ENCODE results near the gene IFT22. TPM values are rescaled to one million over a fixed set of nuclear protein-coding genes. Genes with fewer than 3 reads are reported as not detected.
"Not testable (repeated sequence)": the region's sequence is repeated elsewhere in the genome, so short reads cannot be mapped to it uniquely, and the experiment has no call there.

Gene IFT22
- total and polyA plus RNA-seq, 7 donors, result 7.6 to 38.5 (median 30.7) TPM

DNA sequence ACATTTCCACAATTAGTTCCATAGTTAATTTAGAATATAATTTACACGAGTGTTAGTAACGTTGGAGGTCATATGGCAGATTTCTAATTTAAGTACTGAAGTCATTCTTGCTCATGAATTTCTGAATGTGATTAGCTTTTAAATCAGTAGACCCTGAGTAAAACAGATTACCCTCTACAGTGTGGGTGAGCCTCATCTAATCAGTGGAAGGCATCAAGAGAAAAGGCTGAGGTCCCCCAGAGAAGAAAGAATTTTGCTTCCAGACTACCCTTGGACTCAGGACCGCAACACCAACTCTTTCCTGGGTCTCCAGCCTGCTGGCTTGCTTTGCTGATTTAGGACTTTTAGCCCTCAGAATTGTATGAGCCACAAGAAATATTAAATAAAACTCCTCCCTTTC is 33.2 kb downstream of the IFT22 start:
- H3K36me3 ChIP-seq, result no peaks in the 10 kb centered on the region

GRCh38 chr7:101287032-101287431 is 34.6 kb downstream of the IFT22 start:
- Histone ChIP-seq H3K4me1 (peaks cover 0 to 4% (median 4%) of the 10 kb centered on the region in 4 donors), H3K4me3 (no peak overlapping the region), H3K27ac (no peak overlapping the region), H3K27me3 (peaks cover 3 to 22% (median 9%) of the 10 kb centered on the region in 3 donors), H3K36me3 (no peaks in the 10 kb centered on the region), H3K9me3 (no peaks in the 10 kb centered on the region)
- WGBS, 2 donors, result 73 to 74% methylated on average over 6 of the region's 6 CpGs
- DNase-seq, result no peak
- intact Hi-C loops (cut with DNase I), result loop anchor here (10.0 kb wide), 1 partner anchor 72 kb away; the partner anchor contains the start of genes PLOD3 and ZNHIT1
- TF ChIP-seq EP300 (IDR thresholded peaks at IDR 0.05), result no peak
- no peak for TF ChIP-seq POLR2AphosphoS5 (IDR thresholded peaks at IDR 0.05)
- TF ChIP-seq POLR2A (IDR thresholded peaks at IDR 0.05), result no peak
- no peak for TF ChIP-seq CTCF (IDR thresholded peaks at IDR 0.05)

More for the DNA sequence above, 33.2 kb downstream of the IFT22 start:
- intact Hi-C loops (cut with DNase I), result loop anchor here (10.0 kb wide), 1 partner anchor 74 kb away; the partner anchor contains the start of genes PLOD3 and ZNHIT1
- TF ChIP-seq POLR2AphosphoS5 (IDR thresholded peaks at IDR 0.05), result no peak
- no peak for TF ChIP-seq CTCF (IDR thresholded peaks at IDR 0.05)
- TF ChIP-seq EP300 (IDR thresholded peaks at IDR 0.05), result no peak
- TF ChIP-seq POLR2A (IDR thresholded peaks at IDR 0.05), result no peak
- Histone ChIP-seq H3K9me3 (no peaks in the 10 kb centered on the region), H3K27ac (no peak overlapping the region), H3K27me3 (peaks cover 3 to 35% (median 14%) of the 10 kb centered on the region in 3 donors), H3K4me1 (no peaks in the 10 kb centered on the region), H3K4me3 (no peak overlapping the region)
- 92 to 95% methylated on average over 3 of the region's 3 CpGs for WGBS, 2 donors
- no peak for DNase-seq

- intact Hi-C loops (cut with DNase I), result loop anchor here (10.0 kb wide), 1 partner anchor 71 kb away; the partner anchor contains the start of genes PLOD3 and ZNHIT1
- H3K36me3 ChIP-seq, H3K4me1 ChIP-seq, H3K9me3 ChIP-seq, H3K4me3 ChIP-seq, H3K27ac ChIP-seq, DNase-seq: not testable (repeated sequence)
- H3K27me3 ChIP-seq, result peaks cover 0 to 12% (median 3%) of the 10 kb centered on the region in 3 donors
- 41 to 80% methylated on average over 3 of the region's 3 CpGs for WGBS, 2 donors
Observed at GRCh38 chr7:101285880-101286279, 35.7 kb downstream of the IFT22 start.

DNA sequence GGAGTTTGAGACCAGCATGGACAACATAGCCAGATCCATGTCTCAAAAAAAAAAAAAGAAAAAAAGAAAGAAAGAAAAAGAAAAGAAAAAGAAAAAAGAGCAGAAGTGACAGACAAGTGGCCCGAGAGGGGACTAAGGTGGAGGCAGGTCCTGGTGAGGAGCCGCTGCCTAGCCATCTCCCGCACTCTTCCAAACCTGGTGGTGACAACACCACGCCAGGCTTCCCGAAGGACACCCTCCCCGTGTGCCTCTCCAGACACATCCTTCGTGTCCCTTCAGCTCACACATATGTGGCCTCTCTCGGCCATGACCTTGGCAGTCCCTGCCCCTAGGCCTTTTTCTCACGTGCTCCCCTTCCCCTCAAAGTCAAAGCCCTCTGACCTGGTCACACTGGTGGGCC is 36.4 kb downstream of the IFT22 start:
- WGBS, 2 donors, result 84 to 91% methylated on average over 9 of the region's 9 CpGs
- no peak for TF ChIP-seq POLR2A (IDR thresholded peaks at IDR 0.05)
- TF ChIP-seq POLR2AphosphoS5 (IDR thresholded peaks at IDR 0.05), result no peak
- no peak for TF ChIP-seq EP300 (IDR thresholded peaks at IDR 0.05)
- intact Hi-C loops (cut with DNase I), result loop anchor here (10.0 kb wide), 1 partner anchor 70 kb away; the partner anchor contains the start of genes PLOD3 and ZNHIT1
- no peaks in the 10 kb centered on the region for H3K36me3 ChIP-seq
- H3K27ac ChIP-seq, result no peak overlapping the region
- peaks cover 0 to 9% (median 0%) of the 10 kb centered on the region in 3 donors for H3K27me3 ChIP-seq
- H3K4me3 ChIP-seq, result no peak overlapping the region
- no peaks in the 10 kb centered on the region for H3K9me3 ChIP-seq
- DNase-seq, result no peak
- peaks cover 0 to 4% (median 4%) of the 10 kb centered on the region in 4 donors for H3K4me1 ChIP-seq

- H3K9me3 ChIP-seq, H3K27ac ChIP-seq, H3K4me1 ChIP-seq, H3K4me3 ChIP-seq, H3K36me3 ChIP-seq, DNase-seq: not testable (repeated sequence)
- WGBS, 2 donors, result 90 to 91% methylated on average over 8 of the region's 8 CpGs
- intact Hi-C loops (cut with DNase I), result loop anchor here (10.0 kb wide), 1 partner anchor 66 kb away; the partner anchor contains the start of genes PLOD3 and ZNHIT1
- peaks cover 0 to 25% (median 0%) of the 10 kb centered on the region in 3 donors for H3K27me3 ChIP-seq
Observed at GRCh38 chr7:101280912-101281311, 40.7 kb downstream of the IFT22 start.

DNA sequence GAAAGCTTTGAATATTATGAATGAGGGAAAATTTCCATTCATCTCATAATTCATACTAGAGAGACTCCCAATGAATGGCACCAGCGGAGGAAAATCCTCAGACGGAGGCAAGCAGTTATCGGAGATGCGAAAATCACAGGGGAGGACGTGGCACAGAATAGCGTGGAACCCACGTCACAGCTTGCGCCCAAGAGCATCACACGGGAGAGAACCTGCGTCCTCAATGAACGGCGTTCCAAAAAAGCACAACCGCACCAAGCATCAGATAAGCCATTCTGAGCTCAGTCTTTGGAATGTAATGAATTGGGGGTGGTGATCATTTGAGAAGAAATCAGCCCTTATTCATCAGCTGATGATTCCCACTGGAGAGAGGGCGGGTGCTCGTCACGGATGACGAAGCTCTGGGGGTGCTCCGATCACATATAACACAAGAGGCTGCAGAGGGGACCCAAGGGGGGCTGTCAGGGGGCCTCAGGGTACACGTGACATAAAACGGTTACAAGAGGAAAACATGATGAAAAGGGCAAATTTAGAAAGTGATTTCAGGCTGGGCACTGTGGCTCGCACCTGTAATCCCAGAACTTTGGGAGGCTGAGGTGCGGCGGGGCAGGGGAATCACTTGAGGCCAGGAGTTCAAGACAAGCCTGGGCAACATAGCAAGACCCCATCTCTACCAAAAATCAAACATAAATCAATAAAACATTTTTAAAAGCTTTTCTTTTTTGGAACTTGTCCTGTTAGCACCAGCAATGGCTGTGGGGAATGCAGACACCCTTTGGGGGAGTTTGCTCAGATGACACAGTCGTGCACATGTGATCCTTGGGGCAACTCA is 42.9 kb downstream of the IFT22 start:
- 85 to 87% methylated on average over 24 of the region's 24 CpGs for WGBS, 2 donors

More for the DNA sequence above, 42.9 kb downstream of the IFT22 start:
- Histone ChIP-seq H3K4me1 (peaks cover 0 to 4% (median 4%) of the 10 kb centered on the region in 4 donors), H3K36me3 (no peaks in the 10 kb centered on the region), H3K4me3 (no peak overlapping the region), H3K27me3 (peaks cover 0 to 26% (median 0%) of the 10 kb centered on the region in 3 donors), H3K9me3 (no peaks in the 10 kb centered on the region), H3K27ac (no peak overlapping the region)
- intact Hi-C loops (cut with DNase I), result no loop called here
- no peak for DNase-seq
- no peak for TF ChIP-seq EP300 (IDR thresholded peaks at IDR 0.05)

Measured in sigmoid colon (tissue), 7 donors.